Endothelial cell of umbilical vein (primary cell): ENCODE data around the gene MLC1.

Experiments used
- EZH2 ChIP-seq: IDR thresholded peaks from 2 replicates; pipeline ENCODE4 v1.6.1; 2012; ENCODE audit warnings: borderline replicate concordance, low read depth, mild to moderate bottlenecking, moderate library complexity, low read length, inconsistent platforms; ENCODE audit not compliant: severe bottlenecking
- JUN ChIP-seq: IDR thresholded peaks from 2 replicates; pipeline ENCODE4 v1.6.1; 2011; ENCODE audit warnings: borderline replicate concordance, low read depth; ENCODE audit not compliant: insufficient read length, insufficient read depth
- POLR2AphosphoS5 ChIP-seq: IDR thresholded peaks from 2 replicates; pipeline ENCODE4 v1.6.1; 2012; ENCODE audit warnings: low read depth, mild to moderate bottlenecking, control low read depth, low read length, moderate library complexity; ENCODE audit not compliant: insufficient read depth
- TF ChIP-seq, protein P1 (sequence below), 2 donors: IDR thresholded peaks; 1 replicate in 1 of 2; 2 replicates in 1 of 2; pipeline ENCODE4 v1.5.1; 2011; ENCODE audit warnings: low read length in 2 of 2, mild to moderate bottlenecking in 2 of 2, moderate library complexity in 2 of 2, control low read depth in 1 of 2, inconsistent platforms in 1 of 2, low read depth in 1 of 2; ENCODE audit not compliant: insufficient read depth in 1 of 2; ENCODE audit errors: extremely low read depth in 1 of 2

DNA sequence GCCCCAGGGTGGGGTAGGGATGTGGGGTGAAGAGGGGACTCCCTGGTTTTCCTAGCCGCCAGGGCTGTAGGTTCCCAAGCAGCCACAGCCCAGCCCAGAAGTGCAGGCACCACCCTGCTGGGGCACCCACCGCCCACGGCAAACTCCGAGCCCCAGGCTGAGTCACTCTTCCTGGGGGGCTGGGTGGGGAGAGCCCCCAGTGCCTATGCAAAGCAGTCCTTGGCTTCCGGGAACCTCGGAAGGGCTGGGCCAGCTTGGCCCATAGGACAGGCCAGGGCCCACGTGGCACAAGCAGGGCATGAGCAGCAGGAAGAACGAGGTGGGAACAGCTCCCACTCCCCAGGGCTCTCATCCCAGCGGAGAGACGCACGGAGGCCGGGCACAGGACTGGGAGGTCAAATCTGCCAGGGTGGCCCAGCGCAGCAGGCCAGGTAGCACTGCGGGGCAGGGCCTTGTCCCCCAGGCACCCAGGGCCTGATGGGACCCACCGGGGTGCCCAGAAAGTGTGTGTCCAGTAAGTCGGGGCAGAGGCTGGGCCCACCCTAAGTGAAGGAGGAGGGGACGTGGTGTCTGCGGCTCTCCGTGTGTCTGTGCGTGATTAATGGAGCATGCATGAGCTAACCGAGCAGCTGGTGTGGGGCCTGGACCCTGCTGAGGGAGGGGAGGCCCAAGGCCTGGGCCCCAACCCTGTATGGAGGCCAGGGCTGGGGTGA lies 68.1 kb downstream of the MLC1 start:
- TF ChIP-seq POLR2AphosphoS5 = no peak
- TF ChIP-seq, protein P1, sequence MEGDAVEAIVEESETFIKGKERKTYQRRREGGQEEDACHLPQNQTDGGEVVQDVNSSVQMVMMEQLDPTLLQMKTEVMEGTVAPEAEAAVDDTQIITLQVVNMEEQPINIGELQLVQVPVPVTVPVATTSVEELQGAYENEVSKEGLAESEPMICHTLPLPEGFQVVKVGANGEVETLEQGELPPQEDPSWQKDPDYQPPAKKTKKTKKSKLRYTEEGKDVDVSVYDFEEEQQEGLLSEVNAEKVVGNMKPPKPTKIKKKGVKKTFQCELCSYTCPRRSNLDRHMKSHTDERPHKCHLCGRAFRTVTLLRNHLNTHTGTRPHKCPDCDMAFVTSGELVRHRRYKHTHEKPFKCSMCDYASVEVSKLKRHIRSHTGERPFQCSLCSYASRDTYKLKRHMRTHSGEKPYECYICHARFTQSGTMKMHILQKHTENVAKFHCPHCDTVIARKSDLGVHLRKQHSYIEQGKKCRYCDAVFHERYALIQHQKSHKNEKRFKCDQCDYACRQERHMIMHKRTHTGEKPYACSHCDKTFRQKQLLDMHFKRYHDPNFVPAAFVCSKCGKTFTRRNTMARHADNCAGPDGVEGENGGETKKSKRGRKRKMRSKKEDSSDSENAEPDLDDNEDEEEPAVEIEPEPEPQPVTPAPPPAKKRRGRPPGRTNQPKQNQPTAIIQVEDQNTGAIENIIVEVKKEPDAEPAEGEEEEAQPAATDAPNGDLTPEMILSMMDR (IDR thresholded peaks at IDR 0.05; ENCODE audit: extremely low read depth in 1 of 2, insufficient read depth in 1 of 2, low read depth in 1 of 2, low read length in 2 of 2) = no peak
- TF ChIP-seq EZH2 = no peak
- no peak for TF ChIP-seq JUN
